H9 (cell line): ENCODE results near the gene ZNG1B. TPM values are rescaled to one million over a fixed set of nuclear protein-coding genes. Genes with fewer than 3 reads are reported as not detected.
"Not testable (repeated sequence)": the region's sequence is repeated elsewhere in the genome, so short reads cannot be mapped to it uniquely, and the experiment has no call there.

ENCODE experiments used
- DNase-seq: peaks from one replicate; pipeline ENCODE4 v3.0.0-alpha.2; 2017
- H2AFZ ChIP-seq: one replicate; pipeline ENCODE4 v1.6.1; 2013; ENCODE audit warnings: mild to moderate bottlenecking, low read length, control low read depth, moderate library complexity
- H2AK5ac ChIP-seq: 2 replicates; pipeline ENCODE4 v1.6.1; 2013; ENCODE audit warnings: low read length, control low read depth, mixed read lengths; ENCODE audit not compliant: insufficient read length
- H2BK120ac ChIP-seq: one replicate; pipeline ENCODE4 v1.6.1; 2013; ENCODE audit warnings: low read depth, mild to moderate bottlenecking, low read length, control low read depth, inconsistent platforms; ENCODE audit not compliant: poor library complexity, severe bottlenecking
- H2BK12ac ChIP-seq: 2 replicates; pipeline ENCODE4 v1.6.1; 2013; ENCODE audit warnings: low read length, control low read depth, mixed read lengths, low read depth; ENCODE audit not compliant: insufficient read length
- H2BK15ac ChIP-seq: 2 replicates; pipeline ENCODE4 v1.6.1; 2013; ENCODE audit warnings: low read depth, low read length, control low read depth
- H2BK20ac ChIP-seq: one replicate; pipeline ENCODE4 v1.6.1; 2013; ENCODE audit warnings: low read depth, mild to moderate bottlenecking, low read length, control low read depth, inconsistent platforms; ENCODE audit not compliant: poor library complexity, severe bottlenecking
- H2BK5ac ChIP-seq: 2 replicates; pipeline ENCODE4 v1.6.1; 2013; ENCODE audit warnings: low read length, control low read depth, mixed read lengths; ENCODE audit not compliant: insufficient read length
- H3K14ac ChIP-seq: 2 replicates; pipeline ENCODE4 v1.6.1; 2013; ENCODE audit warnings: low read length, control low read depth; ENCODE audit not compliant: insufficient read depth
- H3K18ac ChIP-seq: 2 replicates; pipeline ENCODE4 v1.6.1; 2013; ENCODE audit warnings: low read depth, mild to moderate bottlenecking, mixed read lengths, low read length, control low read depth; ENCODE audit not compliant: insufficient read length
- H3K23ac ChIP-seq: 2 replicates; pipeline ENCODE4 v1.6.1; 2013; ENCODE audit warnings: low read length, control low read depth, mixed read lengths, low read depth; ENCODE audit not compliant: insufficient read length
- H3K23me2 ChIP-seq: 2 replicates; pipeline ENCODE4 v1.6.1; 2013; ENCODE audit warnings: low read depth, mild to moderate bottlenecking, mixed read lengths, low read length, control low read depth; ENCODE audit not compliant: insufficient read length, poor library complexity, severe bottlenecking
- H3K27ac ChIP-seq: 2 replicates; pipeline ENCODE4 v1.5.1; 2013; ENCODE audit warnings: low read length, control low read depth, mixed read lengths, low read depth; ENCODE audit not compliant: insufficient read length
- H3K27me3 ChIP-seq: 2 replicates; pipeline ENCODE4 v1.6.1; 2013; ENCODE audit warnings: low read length, control low read depth, inconsistent platforms; ENCODE audit not compliant: insufficient read depth
- H3K4ac ChIP-seq: 2 replicates; pipeline ENCODE4 v1.6.1; 2013; ENCODE audit warnings: low read depth, mild to moderate bottlenecking, control low read depth, inconsistent platforms, low read length, moderate library complexity
- H3K4me1 ChIP-seq: 2 replicates; pipeline ENCODE4 v1.6.1; 2013; ENCODE audit warnings: low read length, control low read depth, inconsistent platforms; ENCODE audit not compliant: insufficient read depth
- H3K4me2 ChIP-seq: 2 replicates; pipeline ENCODE4 v1.6.1; 2013; ENCODE audit warnings: low read length, control low read depth, mixed read lengths; ENCODE audit not compliant: insufficient read length, insufficient read depth
- H3K56ac ChIP-seq: 2 replicates; pipeline ENCODE4 v1.6.1; 2013; ENCODE audit warnings: low read depth, mild to moderate bottlenecking, mixed read lengths, low read length, control low read depth; ENCODE audit not compliant: insufficient read length
- H3K79me1 ChIP-seq: 2 replicates; pipeline ENCODE4 v1.6.1; 2013; ENCODE audit warnings: low read depth, mild to moderate bottlenecking, moderate library complexity, low read length, control low read depth, inconsistent platforms; ENCODE audit not compliant: insufficient read depth, poor library complexity, severe bottlenecking
- H3K79me2 ChIP-seq: 2 replicates; pipeline ENCODE4 v1.6.1; 2013; ENCODE audit warnings: low read length, control low read depth, inconsistent platforms; ENCODE audit not compliant: insufficient read depth
- H3K9ac ChIP-seq: 2 replicates; pipeline ENCODE4 v1.6.1; 2013; ENCODE audit warnings: low read length, control low read depth, mixed read lengths; ENCODE audit not compliant: insufficient read length; ENCODE audit errors: extremely low read depth
- H3K9me3 ChIP-seq: one replicate; pipeline ENCODE4 v1.6.1; 2013; ENCODE audit warnings: low read depth, low read length, inconsistent platforms; ENCODE audit not compliant: control insufficient read depth
- H3T11ph ChIP-seq: one replicate; pipeline ENCODE4 v1.6.1; 2013; ENCODE audit warnings: mild to moderate bottlenecking, low read length, control low read depth, inconsistent platforms
- H4K20me1 ChIP-seq: one replicate; pipeline ENCODE4 v1.6.1; 2013; ENCODE audit not compliant: control insufficient read depth, insufficient read length, insufficient read depth
- H4K5ac ChIP-seq: 2 replicates; pipeline ENCODE4 v1.6.1; 2013; ENCODE audit warnings: low read depth, mild to moderate bottlenecking, mixed read lengths, low read length, control low read depth; ENCODE audit not compliant: insufficient read length
- H4K8ac ChIP-seq: replicated peaks from 2 replicates; pipeline ENCODE4 v1.6.1; 2013; ENCODE audit warnings: low read length, control low read depth, mixed read lengths, low read depth; ENCODE audit not compliant: insufficient read length
- H4K91ac ChIP-seq: 2 replicates; pipeline ENCODE4 v1.6.1; 2013; ENCODE audit warnings: low read depth, mild to moderate bottlenecking, moderate library complexity, mixed read lengths, low read length, control low read depth; ENCODE audit not compliant: insufficient read length
- H3K27ac Mint-ChIP-seq, 3 experiments: 2 replicates in 2 of 3; 3 replicates in 1 of 3; pipeline ENCODE4 v1.8.0; 2020 to 2021; ENCODE audit warnings: mixed read lengths in 3 of 3, mild to moderate bottlenecking in 1 of 3, moderate library complexity in 1 of 3
- H3K27me3 Mint-ChIP-seq: 2 replicates; pipeline ENCODE4 v1.8.0; 2021; ENCODE audit warnings: low read depth, mild to moderate bottlenecking, moderate library complexity, mixed read lengths
- H3K36me3 Mint-ChIP-seq, 3 experiments: 2 replicates in 2 of 3; 3 replicates in 1 of 3; pipeline ENCODE4 v1.8.0; 2020 to 2021; ENCODE audit warnings: low read depth in 3 of 3, mixed read lengths in 3 of 3; ENCODE audit not compliant: insufficient read depth in 1 of 3
- H3K4me1 Mint-ChIP-seq, 2 experiments: 2 replicates each; pipeline ENCODE4 v1.8.0; 2020; ENCODE audit warnings: mixed read lengths in 2 of 2
- H3K4me3 Mint-ChIP-seq, 2 experiments: 2 replicates in 1 of 2; 3 replicates in 1 of 2; pipeline ENCODE4 v1.8.0; 2020 to 2021; ENCODE audit warnings: mild to moderate bottlenecking in 2 of 2, mixed read lengths in 2 of 2, moderate library complexity in 1 of 2
- H3K9me3 Mint-ChIP-seq, 2 experiments: 2 replicates in 1 of 2; 3 replicates in 1 of 2; pipeline ENCODE4 v1.8.0; 2020; ENCODE audit warnings: mild to moderate bottlenecking in 2 of 2, mixed read lengths in 2 of 2, moderate library complexity in 1 of 2
- whole genome bisulfite sequencing: extraction: QIAGEN DNeasy Blood & Tissue Kit; methylation state at CpG from one replicate; pipeline ENCODE4 v1.1.7; 2013; ENCODE audit warnings: missing lambda C conversion rate, low lambda C conversion rate, mixed read lengths; ENCODE audit not compliant: insufficient read length; ENCODE audit errors: extremely low coverage; 5-methylcytosine and 5-hydroxymethylcytosine counted together
- total RNA-seq: library from RNA; stranded (reverse); gene quantifications from 2 replicates; pipeline ENCODE4 v1.2.1, GENCODE V29; 2021

ZNG1B gene
- total RNA-seq, 1 experiment from 2014 or later: 41.7 TPM

DNA sequence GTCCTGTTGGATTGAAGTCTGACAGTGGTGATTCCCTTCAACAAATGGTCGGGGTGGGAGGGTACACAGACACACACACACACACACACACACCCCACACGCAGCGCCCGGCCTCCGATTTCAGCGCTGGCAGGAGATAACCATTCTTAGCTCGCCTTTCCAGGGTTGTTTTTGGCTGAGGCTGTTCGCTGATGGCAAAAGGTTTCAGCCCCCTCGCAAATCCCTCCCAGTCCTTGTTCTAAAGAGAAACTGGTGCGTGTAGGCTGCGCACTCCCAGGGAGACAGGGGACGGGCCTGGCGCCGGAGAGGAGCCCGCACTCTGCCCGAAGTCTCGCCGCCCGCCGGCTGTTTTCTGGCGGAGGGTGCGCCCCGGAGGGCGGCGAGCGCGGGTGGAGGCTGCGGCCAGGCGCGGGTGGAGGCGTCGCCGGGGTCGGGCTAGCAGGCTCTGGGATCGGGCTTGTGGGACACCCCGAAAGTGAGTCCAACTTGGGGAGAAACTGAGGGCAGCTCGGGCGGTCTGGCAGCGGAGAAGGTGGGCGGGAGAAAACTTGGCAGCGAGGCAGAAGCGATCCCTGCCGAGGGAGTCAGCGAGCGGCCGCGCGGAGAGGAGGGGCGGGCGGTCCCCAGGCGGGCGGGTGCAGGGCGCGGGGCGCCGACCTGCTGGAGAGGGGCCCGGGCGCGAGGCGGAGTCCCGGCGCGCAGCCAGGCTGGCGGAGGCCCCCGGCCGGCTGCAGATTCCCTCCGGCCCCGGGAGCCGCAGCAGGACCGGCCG lies 103.9 kb downstream of the ZNG1B start:
- not testable (repeated sequence) for H4K91ac ChIP-seq, H3K27me3 ChIP-seq, H3K23me2 ChIP-seq, H3K23ac ChIP-seq, H3K56ac ChIP-seq, H3K4me1 Mint-ChIP-seq, H3K9me3 Mint-ChIP-seq, H2BK20ac ChIP-seq, H2BK5ac ChIP-seq, H2BK12ac ChIP-seq, H3K18ac ChIP-seq, H4K20me1 ChIP-seq, H3K36me3 Mint-ChIP-seq, H2AK5ac ChIP-seq, H3T11ph ChIP-seq, H3K79me2 ChIP-seq, H2BK15ac ChIP-seq, H3K9me3 ChIP-seq, H3K4ac ChIP-seq, H3K9ac ChIP-seq, H3K14ac ChIP-seq, H4K8ac ChIP-seq, H2AFZ ChIP-seq, H2BK120ac ChIP-seq, H3K27ac ChIP-seq, H3K4me1 ChIP-seq, H3K27ac Mint-ChIP-seq, H3K79me1 ChIP-seq, H4K5ac ChIP-seq
- DNase-seq: peak; percentile 38
- H3K4me3 Mint-ChIP-seq: peak overlapping the region; percentile 62 to 80
- H3K27me3 Mint-ChIP-seq: peaks cover 49% of the 10 kb centered on the region
- no CpG with 5 or more reads among the region's 71 CpGs for WGBS
- H3K4me2 ChIP-seq: peak overlapping the region; percentile 48
